SK-N-SH (cell line): ENCODE measurements around the gene SLC12A4.

ENCODE experiments used
- CHD2 ChIP-seq: fragments of 150-350 bp; IDR thresholded peaks from 2 replicates; pipeline ENCODE4 v1.6.1; 2018; ENCODE audit warnings: low read length; ENCODE audit not compliant: partially characterized antibody
- CTCF ChIP-seq: fragments of 200-600 bp; sonication (generic); IDR thresholded peaks from 2 replicates; pipeline ENCODE4 v1.6.1; 2017; ENCODE audit warnings: antibody characterized with exemption, mild to moderate bottlenecking, moderate library complexity
- EP300 ChIP-seq, 2 experiments: IDR thresholded peaks; 2 replicates each; pipeline versions ENCODE4 v1.4.0 to v1.6.1; 2012; ENCODE audit warnings: borderline replicate concordance in 1 of 2, low read depth in 1 of 2, low read length in 1 of 2
- MEF2A ChIP-seq: IDR thresholded peaks from 2 replicates; pipeline ENCODE4 v1.4.0; 2012; ENCODE audit warnings: low read depth, borderline replicate concordance
- POLR2AphosphoS5 ChIP-seq: IDR thresholded peaks from 2 replicates; pipeline ENCODE4 v1.6.1; 2012; ENCODE audit warnings: low read depth, low read length
- RAD21 ChIP-seq: IDR thresholded peaks from 2 replicates; pipeline ENCODE4 v1.6.1; 2012; ENCODE audit warnings: mild to moderate bottlenecking, low read length

- TF ChIP-seq CHD2 (no peak), POLR2AphosphoS5 (no peak), RAD21 (peak; percentile 63), CTCF (peak; percentile 73), EP300 (IDR thresholded peaks at IDR 0.05; ENCODE audit: borderline replicate concordance in 1 of 2, low read depth in 1 of 2, low read length in 1 of 2) (no peak), MEF2A (no peak)
Observed at GRCh38 chr16:67942200-67942509, 26.3 kb downstream of the SLC12A4 start.
